ENCODE measurements around the gene KIAA1191.
"Not testable (repeated sequence)": the region's sequence is repeated elsewhere in the genome, so short reads cannot be mapped to it uniquely, and the experiment has no call there.

KIAA1191 gene, protein sequence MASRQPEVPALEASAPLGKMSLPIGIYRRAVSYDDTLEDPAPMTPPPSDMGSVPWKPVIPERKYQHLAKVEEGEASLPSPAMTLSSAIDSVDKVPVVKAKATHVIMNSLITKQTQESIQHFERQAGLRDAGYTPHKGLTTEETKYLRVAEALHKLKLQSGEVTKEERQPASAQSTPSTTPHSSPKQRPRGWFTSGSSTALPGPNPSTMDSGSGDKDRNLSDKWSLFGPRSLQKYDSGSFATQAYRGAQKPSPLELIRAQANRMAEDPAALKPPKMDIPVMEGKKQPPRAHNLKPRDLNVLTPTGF

GRCh38 chr5:176361437-176362232 is at the start of gene KIAA1191:
Gene KIAA1191, minus strand, starts transcription at chr5:176361764. Its CDS starts 2,256 bp downstream, at chr5:176359508.
- peak; percentile 87 to 92 for DNase-seq

- no peak for DNase-seq
Observed at GRCh38 chr5:176410486-176411180, 49.1 kb upstream of the KIAA1191 start.

DNA sequence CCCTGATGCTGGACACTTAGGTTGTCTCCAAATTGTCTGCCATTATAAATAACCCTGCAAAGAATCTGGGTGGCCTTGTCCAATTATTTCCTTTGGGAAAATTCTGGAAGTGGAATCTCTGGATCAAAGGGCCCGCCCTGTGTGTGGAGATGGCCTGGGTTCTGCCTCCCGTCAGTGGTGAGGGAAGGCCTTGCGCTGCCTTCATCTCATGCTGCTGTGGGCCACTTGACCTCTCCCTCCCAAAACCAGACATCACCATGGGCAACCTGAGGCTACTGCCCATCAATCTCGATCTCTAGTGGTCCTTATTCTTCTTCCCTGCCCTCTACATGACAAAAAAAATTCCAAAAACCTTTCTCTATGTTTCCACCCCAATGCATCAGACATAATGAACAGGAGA is 48.2 kb upstream of the KIAA1191 start:
- no peak for DNase-seq

DNA sequence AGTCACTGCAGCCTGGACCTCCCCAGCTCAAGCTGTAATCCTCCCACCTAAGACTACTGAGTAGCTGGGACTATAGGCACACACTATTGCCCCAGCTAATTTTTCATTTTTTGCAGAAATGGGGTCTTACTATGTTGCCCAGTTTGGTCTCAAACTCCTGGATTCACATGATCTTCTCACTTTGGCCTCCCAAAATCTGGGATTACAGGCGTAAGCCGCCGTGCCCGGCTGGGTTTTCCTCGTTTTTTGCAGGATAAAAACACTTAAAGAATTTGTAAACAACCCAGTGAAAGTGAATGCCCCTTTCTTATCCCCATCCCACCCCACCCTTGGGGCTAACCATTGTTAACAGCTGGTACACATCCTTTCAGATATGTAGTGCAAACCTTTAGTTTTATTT is 47.0 kb upstream of the KIAA1191 start:
- no peak for DNase-seq

- not testable (repeated sequence) for DNase-seq
Observed at GRCh38 chr5:176408252-176408573, 46.6 kb upstream of the KIAA1191 start.

DNA sequence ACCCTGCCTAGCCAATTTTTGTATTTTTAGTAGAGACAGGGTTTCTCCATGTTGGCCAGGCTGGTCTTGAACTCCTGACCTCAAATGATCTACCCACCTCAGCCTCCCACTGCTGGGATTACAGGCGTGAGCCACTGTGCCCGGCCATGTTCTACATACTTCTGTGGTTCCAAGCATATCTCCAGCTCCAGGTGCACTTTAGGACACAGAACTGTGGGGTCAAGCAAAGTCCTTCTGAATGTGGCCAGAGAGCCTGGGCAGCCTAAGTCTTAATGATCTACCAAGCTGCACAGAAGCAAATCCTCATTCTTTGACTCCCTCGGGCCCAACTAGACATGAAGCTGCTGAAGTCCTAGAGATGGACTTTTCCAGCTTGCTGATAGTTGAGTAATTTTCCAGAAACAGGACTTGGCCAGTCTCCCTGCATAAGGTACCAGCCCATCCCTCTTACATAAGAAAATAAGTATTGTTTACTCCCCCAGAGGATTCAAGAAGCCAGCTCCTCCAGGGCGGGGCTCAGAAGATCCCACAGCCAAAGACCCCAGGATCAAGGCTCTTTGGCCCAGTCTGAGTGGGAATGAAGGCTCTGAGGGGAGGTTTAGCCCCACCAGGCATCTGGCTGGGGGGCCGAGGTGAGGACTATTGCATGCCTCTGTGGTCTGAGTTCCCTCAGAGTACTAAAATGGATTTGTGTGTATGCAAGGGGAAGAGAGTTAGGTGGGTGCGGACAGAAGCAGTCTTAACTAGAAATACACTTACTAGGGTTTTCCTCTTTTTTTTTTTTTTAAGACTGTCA is 46.1 kb upstream of the KIAA1191 start:
- no peak for DNase-seq

DNA sequence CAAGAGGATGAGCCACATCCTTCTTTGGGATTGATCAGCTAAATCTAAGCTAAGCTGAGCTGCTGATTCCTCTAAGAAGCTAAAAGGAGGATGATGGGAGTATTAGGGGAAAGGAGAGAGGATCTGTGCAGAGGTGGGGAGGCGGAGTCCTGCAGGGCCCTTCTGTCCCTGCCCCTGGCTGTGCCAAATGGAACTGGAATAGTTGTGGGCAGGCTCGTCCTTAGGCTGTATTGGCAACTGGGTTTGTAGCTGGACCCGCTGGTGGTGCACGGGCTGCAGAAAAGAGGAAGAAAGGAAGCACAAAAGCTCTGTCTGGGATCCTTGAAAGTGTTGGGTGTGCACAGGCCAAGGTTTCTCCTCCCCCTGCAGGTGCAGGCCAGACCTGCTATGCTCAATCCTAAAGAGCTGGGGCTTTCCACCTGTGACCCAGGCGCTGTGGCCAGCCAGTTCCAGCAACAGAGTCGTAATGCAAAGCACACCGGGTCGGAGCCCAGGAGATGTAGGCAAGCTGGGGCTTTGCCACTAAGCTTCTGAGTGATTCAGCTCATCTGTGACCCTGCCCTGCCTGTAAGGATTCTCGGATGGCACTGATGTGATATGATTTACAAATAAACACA is 45.0 kb upstream of the KIAA1191 start:
- no peak for DNase-seq

DNA sequence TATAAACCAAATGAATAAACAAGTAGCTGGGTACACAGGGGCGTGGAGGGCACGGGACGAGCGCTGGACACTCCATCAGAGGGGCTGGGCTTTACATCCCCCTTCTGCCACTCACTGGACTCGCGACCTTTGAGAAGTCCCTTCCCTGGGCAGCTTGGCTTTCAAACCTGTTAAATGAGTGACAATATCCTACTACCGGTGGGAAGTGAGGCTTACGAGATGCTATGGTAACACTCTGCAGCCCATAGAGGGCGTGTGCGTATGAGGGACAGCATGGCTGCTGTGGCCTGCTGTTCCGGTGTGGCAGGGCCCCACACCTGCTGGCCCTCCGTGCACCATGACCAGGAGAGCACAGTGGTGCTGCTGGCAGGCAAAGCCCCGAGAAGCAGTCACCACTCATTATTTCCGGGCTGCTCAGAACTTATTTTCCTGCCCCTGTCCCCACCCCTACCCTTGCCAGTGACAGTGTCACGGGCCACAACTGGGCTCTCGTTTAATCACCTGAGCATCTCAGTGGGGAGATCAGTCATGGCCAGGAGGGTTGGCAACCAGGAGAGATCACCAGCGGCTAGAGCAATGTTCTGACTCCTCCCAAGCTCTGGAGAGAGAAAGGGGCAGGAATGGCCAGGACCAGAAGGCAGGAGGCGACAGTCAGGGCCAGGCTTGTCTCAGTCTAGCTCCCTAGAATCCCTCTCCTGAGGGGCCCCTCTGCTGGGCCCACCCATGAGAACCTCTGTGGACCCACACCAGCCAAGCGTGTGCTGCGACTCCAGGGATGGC is 44.3 kb upstream of the KIAA1191 start:
- DNase-seq = no peak

DNA sequence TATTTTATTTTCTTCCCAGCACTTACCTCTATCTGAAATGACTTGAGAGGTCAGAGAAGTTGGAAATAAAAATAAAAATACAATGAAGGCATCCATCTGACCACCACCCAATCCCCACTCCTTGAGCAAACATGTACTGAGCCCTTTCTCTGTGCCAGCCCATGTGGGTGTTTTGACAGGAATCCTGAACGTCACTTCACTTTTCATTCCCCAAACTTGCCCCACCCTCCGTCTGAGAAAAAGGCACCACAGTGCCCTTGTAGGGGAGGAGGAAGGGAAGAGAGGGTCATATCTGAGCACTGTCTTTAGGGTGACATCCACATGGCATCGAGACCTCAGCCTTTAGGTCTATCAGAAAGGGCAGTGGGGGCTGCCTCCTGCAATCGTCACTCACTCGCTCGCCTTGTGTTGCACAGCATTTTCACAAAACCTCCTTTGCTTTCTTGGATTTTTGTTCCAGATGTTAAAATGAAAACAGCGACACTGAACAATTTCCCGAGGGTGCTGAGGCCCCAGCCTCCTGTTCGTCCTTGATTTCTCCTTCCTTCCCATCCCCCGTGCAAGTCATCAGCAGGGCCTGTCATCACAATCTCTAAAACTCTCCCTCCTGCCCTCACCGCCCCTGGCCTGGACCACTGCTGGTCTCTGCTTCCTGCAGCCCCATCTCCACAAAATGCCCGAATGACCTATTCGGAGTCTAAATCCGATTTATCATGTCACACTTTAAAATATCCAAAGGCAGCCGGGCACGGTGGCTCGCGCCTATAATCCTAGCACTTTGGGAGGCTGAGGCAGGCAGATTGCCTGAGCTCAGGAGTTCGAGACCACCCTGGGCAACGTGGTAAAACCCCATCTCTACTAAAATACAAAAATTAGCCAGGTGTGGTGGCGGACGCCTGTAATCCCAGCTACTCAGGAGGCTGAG is 40.0 kb upstream of the KIAA1191 start:
- no peak for DNase-seq

- no peak for DNase-seq
Observed at GRCh38 chr5:176400382-176401156, 39.0 kb upstream of the KIAA1191 start.

DNA sequence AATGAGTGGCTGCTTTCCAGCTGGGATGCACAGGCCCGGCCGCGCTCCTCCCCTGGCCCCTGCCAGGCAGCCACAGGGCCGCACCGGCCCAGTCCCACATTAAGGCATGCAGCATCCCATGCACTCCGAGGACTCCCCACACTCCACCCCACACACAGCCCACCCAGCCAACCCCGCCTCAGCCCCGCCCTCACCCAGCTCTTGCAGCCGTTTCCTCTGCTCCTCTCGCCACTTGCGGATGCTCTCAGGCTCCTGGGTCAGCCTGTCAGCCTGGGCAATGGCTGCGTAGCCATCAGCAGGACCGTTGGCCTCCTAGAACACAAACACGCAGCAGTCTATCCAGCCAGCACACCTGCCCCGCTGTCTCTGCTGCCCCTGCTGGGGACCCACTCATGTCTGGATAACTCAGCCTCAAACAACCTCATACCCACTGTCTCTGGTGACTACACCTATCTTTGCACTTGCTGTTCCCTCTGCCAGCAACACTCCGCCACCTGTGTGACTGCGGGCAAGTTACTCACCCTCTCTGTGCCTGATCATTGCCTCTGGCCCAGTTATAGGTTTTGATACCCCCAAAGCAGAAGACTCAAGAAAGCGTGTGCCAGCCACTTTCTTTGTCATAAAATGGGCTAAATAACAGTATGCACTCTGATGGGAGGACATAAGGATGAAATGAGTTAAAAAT is 36.3 kb upstream of the KIAA1191 start:
- no peak for DNase-seq

DNA sequence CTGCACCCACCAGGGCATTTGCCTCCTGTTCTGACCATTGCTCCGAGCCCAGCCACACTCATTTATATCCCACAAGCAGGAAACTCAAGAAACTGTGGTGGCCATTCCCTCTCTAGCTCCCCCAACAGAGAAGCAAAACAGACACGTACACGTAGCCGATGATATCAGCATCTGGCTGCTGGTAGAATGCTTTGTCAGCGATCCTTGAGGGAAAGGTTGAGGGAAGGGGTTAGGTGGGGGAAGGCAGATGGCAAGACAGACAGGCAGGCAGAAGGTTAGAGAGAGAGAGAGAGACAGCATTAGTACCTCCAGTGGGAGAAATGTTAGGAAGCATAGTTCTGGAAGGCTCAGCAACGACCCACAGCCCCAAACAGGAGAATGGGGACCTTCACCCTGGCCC is 34.8 kb upstream of the KIAA1191 start:
- no peak for DNase-seq

- DNase-seq = no peak
Observed at GRCh38 chr5:176394881-176395675, 33.5 kb upstream of the KIAA1191 start.

- DNase-seq = no peak
Observed at GRCh38 chr5:176394096-176394495, 32.5 kb upstream of the KIAA1191 start.

DNA sequence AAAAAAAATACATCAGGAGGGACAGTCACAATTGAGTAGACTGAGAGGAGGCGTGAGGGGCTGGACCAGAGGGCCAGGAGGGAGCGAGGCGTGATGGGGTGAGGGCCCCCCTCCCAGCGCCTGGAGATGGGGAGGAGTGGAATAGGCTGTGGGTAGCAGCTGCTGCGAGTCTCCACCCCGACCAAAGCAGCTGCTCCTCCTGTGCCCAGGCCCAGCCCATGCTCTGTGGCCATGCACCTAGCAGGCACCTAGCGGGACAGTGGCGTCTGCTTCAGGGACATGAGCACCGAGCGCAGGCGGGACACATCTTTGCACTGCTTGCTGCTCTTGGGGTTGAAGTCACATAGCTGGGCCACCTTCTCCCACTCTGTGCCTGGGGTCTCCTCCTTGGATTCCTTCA is 31.0 kb upstream of the KIAA1191 start:
- no peak for DNase-seq

DNA sequence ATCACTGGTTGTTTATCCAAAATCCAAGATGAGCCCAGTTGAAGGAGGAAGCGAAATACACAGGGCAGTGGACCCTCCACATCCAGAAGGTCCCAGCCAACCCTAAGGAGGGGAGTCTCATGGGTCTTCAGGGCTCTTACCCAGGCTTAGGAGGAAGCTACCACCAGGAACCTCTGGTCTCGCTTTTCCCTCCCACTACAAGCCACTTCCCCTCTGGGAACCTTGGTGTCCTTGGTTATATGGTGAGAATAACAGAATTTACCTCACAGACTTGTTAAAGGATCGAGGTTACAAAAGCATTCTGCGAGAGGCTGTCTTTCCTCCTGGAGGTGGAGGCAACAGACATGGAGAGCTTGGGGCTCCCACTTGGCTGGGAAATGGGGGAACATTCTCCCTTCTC is 30.4 kb upstream of the KIAA1191 start:
- peak; percentile 81 to 87 for DNase-seq

- no peak for DNase-seq
Observed at GRCh38 chr5:176391479-176391878, 29.9 kb upstream of the KIAA1191 start.

All from Kasumi-1 (cell line).